Astrocyte of the spinal cord (primary cell): ENCODE data around the gene IMPG1.

Source experiments
- DNase-seq: peaks from one replicate; pipeline ENCODE4 v3.0.0; 2011; ENCODE audit warnings: low read depth, low spot score
- H3K4me3 ChIP-seq: 2 replicates; pipeline ENCODE4 v1.5.1; 2011; ENCODE audit warnings: low read depth, mild to moderate bottlenecking, low read length, moderate library complexity
- in situ Hi-C: cut with HindIII; loops from 2 replicates; pipeline ENCODE4 v1.10.0; 2017; ENCODE audit warnings: low sequenced_read_pairs
- TF ChIP-seq, protein P1 (sequence below): IDR thresholded peaks from 2 replicates; pipeline ENCODE4 v1.5.1; 2012; ENCODE audit warnings: low read depth, mild to moderate bottlenecking, low read length, inconsistent platforms

IMPG1 gene

DNA sequence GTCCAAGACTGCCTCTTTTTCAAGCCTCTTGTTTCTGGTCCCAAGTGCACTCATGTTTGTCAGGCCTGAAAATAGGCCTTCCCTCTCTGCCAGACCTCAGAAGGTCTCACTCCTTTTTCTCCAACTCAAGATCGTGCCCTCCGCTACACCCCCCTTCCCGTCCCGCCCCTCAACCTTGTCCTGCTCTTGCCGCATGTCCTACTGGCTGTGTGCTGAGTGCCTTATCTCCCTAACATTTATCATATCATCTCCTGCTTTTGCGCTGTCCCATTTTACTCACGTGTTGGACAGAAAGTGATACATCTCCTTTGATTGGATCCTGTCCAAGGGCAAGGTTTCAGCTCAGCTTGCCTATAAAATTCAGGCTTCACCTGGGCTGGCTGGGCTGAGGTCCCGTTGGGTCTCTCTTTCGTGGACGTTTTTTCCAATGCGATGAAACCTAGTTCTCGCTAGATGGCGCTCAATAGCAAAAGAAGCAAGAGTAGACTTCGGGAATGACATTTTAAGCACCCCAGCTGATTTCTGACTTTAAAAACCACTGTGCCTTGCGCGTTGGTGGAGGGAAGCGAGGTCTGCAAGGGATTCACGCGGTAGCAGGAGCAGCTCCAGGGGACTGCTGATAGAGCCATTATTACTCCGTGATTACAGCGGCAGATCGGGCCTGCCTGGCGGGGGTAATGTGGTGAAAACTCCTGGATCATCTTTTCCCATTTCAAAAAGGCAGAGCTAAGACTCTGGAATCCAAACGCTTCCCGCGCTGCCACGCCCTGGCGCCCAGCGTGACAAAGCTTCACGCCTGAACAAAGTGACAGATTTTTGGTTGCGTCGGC, 137.6 kb downstream of the IMPG1 start:
- in situ Hi-C loops = no loop called here
- H3K4me3 ChIP-seq = peak overlapping the region; percentile 38
- TF ChIP-seq, protein P1, sequence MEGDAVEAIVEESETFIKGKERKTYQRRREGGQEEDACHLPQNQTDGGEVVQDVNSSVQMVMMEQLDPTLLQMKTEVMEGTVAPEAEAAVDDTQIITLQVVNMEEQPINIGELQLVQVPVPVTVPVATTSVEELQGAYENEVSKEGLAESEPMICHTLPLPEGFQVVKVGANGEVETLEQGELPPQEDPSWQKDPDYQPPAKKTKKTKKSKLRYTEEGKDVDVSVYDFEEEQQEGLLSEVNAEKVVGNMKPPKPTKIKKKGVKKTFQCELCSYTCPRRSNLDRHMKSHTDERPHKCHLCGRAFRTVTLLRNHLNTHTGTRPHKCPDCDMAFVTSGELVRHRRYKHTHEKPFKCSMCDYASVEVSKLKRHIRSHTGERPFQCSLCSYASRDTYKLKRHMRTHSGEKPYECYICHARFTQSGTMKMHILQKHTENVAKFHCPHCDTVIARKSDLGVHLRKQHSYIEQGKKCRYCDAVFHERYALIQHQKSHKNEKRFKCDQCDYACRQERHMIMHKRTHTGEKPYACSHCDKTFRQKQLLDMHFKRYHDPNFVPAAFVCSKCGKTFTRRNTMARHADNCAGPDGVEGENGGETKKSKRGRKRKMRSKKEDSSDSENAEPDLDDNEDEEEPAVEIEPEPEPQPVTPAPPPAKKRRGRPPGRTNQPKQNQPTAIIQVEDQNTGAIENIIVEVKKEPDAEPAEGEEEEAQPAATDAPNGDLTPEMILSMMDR = peak; percentile 77
- DNase-seq = peak; percentile 83

DNA sequence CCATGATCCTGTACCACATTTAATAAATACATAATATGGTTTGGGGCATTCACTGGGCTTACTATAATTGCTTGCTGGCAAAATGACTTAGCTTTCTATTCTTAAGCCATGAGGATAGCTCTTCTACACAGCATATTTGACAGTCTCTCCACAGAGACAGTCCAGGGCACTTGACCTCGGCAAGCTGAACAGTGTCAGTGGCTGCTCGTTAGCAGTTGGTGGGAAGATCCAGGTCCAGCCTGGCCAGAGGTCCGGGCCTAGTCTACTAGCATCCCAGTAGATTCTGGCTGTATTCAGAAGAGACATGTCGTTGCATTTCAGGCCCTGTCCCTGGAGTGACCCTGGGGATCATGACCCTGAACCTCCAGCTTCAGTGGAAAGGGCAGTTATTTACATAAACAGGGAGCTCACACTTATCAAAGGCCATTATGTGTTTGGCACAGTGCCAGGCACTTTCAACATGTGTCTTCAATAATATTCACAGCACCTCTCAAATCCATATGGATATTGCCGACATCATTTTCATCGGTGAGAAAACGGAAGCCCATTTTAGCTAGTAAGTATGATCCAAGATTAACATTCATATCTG, 139.0 kb downstream of the IMPG1 start:
- in situ Hi-C loops = no loop called here
- TF ChIP-seq, protein P1 = no peak
- no peak overlapping the region for H3K4me3 ChIP-seq

DNA sequence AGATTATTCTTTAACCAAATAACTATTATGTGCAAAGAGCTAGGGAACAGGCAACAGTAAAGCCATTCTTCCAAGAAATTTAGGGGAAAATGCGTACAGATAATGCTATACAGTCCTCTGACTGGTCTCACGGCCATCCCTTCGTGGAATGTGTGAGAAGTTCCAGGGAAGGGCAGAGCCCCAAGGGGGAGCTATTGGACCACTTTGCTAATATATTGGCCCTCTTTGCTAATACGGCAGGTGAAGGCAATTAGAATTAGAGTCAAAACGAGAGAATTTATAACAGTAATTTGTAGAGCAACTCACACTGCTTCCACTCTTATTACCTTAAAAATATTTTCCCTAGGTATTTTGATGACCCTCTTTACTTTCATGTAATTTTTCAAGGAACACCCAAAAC, 140.4 kb downstream of the IMPG1 start:
- H3K4me3 ChIP-seq = no peak overlapping the region

More for the DNA sequence above, 139.0 kb downstream of the IMPG1 start:
- DNase-seq = no peak

DNA sequence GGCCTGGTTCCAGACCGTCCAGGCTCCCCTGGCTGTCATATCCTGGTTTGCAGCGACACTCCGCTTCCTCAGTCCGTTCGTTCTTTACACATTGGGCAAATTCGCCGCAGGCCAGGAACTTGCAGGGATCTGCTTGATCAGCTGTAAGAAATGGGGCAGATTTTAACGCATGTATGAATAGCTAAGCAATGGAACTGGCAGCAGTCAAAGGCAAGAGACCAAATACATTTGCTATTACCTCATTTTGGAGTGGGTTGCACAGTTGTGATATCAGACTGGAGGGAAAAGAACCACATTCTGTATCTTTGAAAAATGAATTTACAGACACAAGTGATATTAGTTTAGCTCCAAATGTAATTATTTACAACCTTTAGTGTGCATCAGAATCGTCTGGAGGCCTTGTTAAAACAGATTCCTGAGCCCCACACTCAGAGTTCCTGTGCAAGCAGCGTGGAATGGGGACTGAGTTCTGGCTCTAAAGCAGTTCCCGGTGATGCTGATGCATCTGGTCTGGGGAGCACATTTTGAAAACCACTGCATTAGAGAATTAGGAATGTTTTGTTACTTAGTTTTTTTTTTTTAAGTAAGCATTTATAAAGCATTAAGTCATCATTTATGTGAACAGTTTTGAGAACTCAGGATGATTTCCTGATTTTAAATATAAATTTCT, 141.3 kb downstream of the IMPG1 start:
- DNase-seq = no peak
- TF ChIP-seq, protein P1 = no peak
- H3K4me3 ChIP-seq = no peak overlapping the region
- in situ Hi-C loops = no loop called here

More for the DNA sequence above, 140.4 kb downstream of the IMPG1 start:
- in situ Hi-C loops = no loop called here
- DNase-seq = peak; percentile 10
- TF ChIP-seq, protein P1 = peak; percentile 74

DNA sequence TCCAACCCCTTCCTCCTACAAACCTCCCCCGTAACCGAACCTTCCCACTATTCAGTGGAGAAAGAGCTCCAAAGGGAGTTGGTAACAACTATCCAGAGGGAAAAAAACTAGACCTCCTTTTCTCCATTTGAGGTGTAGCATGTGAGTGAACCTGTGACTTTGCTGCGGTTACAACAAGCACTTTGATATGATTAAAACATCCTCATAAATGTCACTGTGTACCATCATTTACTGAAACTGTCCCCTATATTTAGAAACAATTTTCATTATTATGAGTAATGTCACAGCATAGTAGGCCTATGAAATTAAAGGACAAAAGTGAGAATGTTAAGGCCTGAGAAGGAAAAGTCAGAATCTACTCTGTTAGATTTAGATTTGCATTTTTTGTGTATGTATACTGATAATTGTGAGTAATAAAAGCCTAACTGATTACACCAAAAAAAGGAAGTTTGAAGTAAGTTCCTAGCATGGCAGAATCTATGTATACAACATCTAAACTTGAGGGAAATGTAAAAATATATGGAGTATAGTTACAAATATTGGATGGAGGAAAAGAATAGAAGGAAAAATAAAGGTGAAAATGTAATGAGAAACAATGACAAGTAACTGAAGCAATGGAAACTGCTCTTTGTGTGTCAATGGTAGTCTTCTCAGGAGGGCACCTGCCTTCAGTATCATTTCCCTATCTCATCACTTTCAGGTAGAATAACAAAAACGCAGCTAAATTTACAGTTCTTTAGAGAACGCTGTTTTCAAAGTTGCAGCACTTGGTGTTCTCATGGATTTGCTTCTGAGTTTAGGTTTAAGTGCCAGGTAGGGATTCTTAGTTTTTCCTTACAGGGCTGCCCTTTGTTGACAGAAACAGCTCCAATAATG, 145.9 kb downstream of the IMPG1 start:
- TF ChIP-seq, protein P1 = no peak
- in situ Hi-C loops = no loop called here
- no peak for DNase-seq
- H3K4me3 ChIP-seq = no peak overlapping the region

DNA sequence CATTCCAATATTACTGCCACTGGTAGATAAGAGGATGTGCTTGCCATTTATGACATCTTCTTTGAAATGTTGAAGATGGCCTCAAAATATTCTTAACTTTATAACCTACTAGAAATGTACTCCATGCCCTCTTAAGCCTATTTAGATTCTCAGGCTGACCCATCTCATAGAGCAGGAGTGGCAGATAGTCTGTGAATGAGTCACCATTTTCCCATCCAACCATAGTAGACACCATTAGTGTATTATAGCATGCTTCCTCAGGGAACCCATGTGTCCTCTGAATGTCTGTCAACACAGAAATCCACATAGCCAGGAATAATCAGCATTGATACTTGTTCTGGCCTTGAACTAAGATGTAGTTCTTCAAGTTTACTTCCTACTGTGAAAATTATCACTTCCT, 150.2 kb downstream of the IMPG1 start:
- H3K4me3 ChIP-seq = no peak overlapping the region
- DNase-seq = peak; percentile 14
- TF ChIP-seq, protein P1 = no peak
- in situ Hi-C loops = no loop called here
